ENCODE results near the gene ISCU. TPM values are rescaled to one million over a fixed set of nuclear protein-coding genes. Genes with fewer than 3 reads are reported as not detected.
A peak's percentile ranks its signal among the peaks of the same experiment; 100 is the strongest.

The ISCU gene
- total RNA-seq, 1 experiment from 2014 or later = 84.8 TPM

DNA sequence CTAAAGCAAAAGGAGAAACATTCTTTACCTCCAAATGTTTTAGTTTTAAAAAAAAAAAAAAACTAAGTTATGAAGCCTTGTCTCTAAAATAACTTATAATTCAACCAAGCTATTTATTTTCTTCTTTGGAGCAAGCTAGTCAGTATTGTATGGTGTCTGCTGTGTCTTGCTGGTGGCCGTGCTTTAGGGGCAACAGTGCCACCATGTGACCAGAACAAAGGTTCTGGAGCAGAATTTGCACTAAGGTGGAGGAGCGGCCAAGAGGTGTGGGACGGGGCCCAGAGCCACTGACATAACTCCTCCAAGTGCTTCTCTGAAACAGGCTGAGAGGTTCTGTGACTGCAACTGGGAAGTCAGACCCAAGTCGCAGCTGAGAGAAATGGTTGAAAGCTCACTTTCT, 42.8 kb upstream of the ISCU start:
- Histone ChIP-seq H3K4me2 (no peak overlapping the region), H3K27ac (no peak overlapping the region), H3K9me3 (ENCODE audit: insufficient read depth, low read depth) (no peaks in the 10 kb centered on the region), H3K9me2 (ENCODE audit: insufficient read depth) (no peaks in the 10 kb centered on the region), H3K36me3 (ENCODE audit: low read depth) (peaks cover 11% of the 10 kb centered on the region), H3K4me1 (replicated peaks; ENCODE audit: insufficient read depth) (peaks cover 7% of the 10 kb centered on the region; the same call in 1 of the 2 replicates), H3K27me3 (ENCODE audit: insufficient read depth, low read depth) (no peaks in the 10 kb centered on the region), H4K20me1 (ENCODE audit: insufficient read depth) (peaks cover 11% of the 10 kb centered on the region; the same call in 1 of the 2 replicates), H3F3A (ENCODE audit: insufficient read depth, low read depth) (peaks cover 17% of the 10 kb centered on the region; the same call in 1 of the 2 replicates), H3K79me2 (ENCODE audit: low read depth) (no peaks in the 10 kb centered on the region; the same call in 1 of the 2 replicates), H2AFZ (no peak overlapping the region), H3K4me3 (no peak overlapping the region)
- no TSS peak for BruUV-seq (replicated peaks)
- CTCF ChIA-PET = interaction anchor here (0.5 kb wide), 1 partner anchor 31 kb away, joined by 14 read pairs; no protein-coding TSS in a partner anchor
- POLR2A ChIA-PET (ENCODE audit: unreplicated experiment) = no interaction called here
- TF ChIP-seq EZH2 (IDR thresholded peaks at IDR 0.05; ENCODE audit: low read depth) = no peak
- TF ChIP-seq, protein P1, sequence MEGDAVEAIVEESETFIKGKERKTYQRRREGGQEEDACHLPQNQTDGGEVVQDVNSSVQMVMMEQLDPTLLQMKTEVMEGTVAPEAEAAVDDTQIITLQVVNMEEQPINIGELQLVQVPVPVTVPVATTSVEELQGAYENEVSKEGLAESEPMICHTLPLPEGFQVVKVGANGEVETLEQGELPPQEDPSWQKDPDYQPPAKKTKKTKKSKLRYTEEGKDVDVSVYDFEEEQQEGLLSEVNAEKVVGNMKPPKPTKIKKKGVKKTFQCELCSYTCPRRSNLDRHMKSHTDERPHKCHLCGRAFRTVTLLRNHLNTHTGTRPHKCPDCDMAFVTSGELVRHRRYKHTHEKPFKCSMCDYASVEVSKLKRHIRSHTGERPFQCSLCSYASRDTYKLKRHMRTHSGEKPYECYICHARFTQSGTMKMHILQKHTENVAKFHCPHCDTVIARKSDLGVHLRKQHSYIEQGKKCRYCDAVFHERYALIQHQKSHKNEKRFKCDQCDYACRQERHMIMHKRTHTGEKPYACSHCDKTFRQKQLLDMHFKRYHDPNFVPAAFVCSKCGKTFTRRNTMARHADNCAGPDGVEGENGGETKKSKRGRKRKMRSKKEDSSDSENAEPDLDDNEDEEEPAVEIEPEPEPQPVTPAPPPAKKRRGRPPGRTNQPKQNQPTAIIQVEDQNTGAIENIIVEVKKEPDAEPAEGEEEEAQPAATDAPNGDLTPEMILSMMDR (conservative IDR thresholded peaks at IDR 0.05) = 0 out of 2 replicates have a peak, but pooled peaks have one; percentile 12
- intact Hi-C loops (cut with micrococcal nuclease; ENCODE audit: unreplicated experiment) = loop anchor here (10.0 kb wide), 1 partner anchor 95 kb away; no protein-coding TSS in a partner anchor
- DNase-seq = no peak

DNA sequence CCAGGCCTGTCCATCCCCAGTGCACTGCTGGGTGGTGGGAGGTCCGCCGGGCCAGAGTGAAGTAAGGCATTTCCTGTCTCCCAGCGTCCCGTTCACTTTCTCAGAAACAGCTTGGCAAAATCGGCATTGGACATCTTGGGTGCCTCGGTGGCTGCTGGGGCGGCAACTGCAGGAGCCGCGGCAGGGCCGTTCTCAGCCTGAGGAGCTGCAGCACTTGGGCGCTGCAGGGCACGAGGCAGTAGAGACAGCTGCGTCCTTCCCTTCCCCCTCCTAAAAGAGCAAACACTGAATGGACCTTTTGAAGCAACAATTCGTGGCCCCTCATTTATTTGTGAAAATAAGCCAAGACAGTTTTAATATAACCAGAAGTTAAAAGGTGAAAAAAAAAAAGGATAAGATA, 39.0 kb upstream of the ISCU start:
- no peak overlapping the region for H2AFZ ChIP-seq
- peaks cover 16% of the 10 kb centered on the region; the same call in 1 of the 2 replicates for H4K20me1 ChIP-seq (ENCODE audit: insufficient read depth)
- no peaks in the 10 kb centered on the region for H3K79me2 ChIP-seq (ENCODE audit: low read depth)
- no peaks in the 10 kb centered on the region for H3K4me1 ChIP-seq (replicated peaks; ENCODE audit: insufficient read depth)
- H3K4me2 ChIP-seq = no peak overlapping the region
- intact Hi-C loops (cut with micrococcal nuclease; ENCODE audit: unreplicated experiment) = no loop called here
- DNase-seq = no peak
- no peaks in the 10 kb centered on the region for H3K27me3 ChIP-seq (ENCODE audit: insufficient read depth, low read depth)
- no peak overlapping the region for H3K27ac ChIP-seq
- no TSS peak for BruUV-seq (replicated peaks)
- POLR2A ChIA-PET (ENCODE audit: unreplicated experiment) = no interaction called here
- no peaks in the 10 kb centered on the region for H3K9me2 ChIP-seq (ENCODE audit: insufficient read depth)
- CTCF ChIA-PET = interaction anchor here (0.7 kb wide), 1 partner anchor 9 kb away, joined by 4 read pairs; no protein-coding TSS in a partner anchor
- no peak overlapping the region for H3K4me3 ChIP-seq
- peaks cover 17% of the 10 kb centered on the region; the same call in 1 of the 2 replicates for H3F3A ChIP-seq (ENCODE audit: insufficient read depth, low read depth)
- no peaks in the 10 kb centered on the region for H3K9me3 ChIP-seq (ENCODE audit: insufficient read depth, low read depth)
- TF ChIP-seq EZH2 (IDR thresholded peaks at IDR 0.05; ENCODE audit: low read depth) = no peak
- TF ChIP-seq, protein P1 (conservative IDR thresholded peaks at IDR 0.05) = no peak
- H3K36me3 ChIP-seq (ENCODE audit: low read depth) = peaks cover 22% of the 10 kb centered on the region

DNA sequence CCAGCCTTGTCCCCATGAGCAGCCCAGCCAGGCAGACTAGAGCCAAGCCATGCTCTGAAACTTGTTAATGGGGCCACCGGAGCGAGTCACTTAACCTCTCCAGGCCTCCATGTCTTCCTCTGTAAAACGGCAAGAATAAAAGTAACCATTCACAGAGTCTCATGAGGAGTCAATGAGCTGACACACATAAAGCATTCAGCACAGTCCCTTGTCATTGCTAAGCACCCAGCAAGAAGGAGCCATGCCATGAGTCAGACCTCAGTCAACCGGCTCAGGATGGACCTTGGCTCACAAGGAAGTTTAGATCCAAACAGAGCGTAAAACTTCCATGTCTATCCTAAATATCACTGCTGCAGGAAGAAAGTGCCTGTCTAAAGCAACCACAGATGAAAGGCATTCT, 36.7 kb upstream of the ISCU start:
- no peak overlapping the region for H3K4me2 ChIP-seq
- BruUV-seq (replicated peaks) = no TSS peak
- H3K79me2 ChIP-seq (ENCODE audit: low read depth) = no peaks in the 10 kb centered on the region
- H3K9me3 ChIP-seq (ENCODE audit: insufficient read depth, low read depth) = no peaks in the 10 kb centered on the region
- peaks cover 33% of the 10 kb centered on the region for H3K36me3 ChIP-seq (ENCODE audit: low read depth)
- peaks cover 9% of the 10 kb centered on the region; the same call in 1 of the 2 replicates for H3F3A ChIP-seq (ENCODE audit: insufficient read depth, low read depth)
- H3K4me1 ChIP-seq (replicated peaks; ENCODE audit: insufficient read depth) = no peaks in the 10 kb centered on the region
- H3K9me2 ChIP-seq (ENCODE audit: insufficient read depth) = no peaks in the 10 kb centered on the region
- H4K20me1 ChIP-seq (ENCODE audit: insufficient read depth) = peaks cover 10% of the 10 kb centered on the region; the same call in 1 of the 2 replicates
- POLR2A ChIA-PET (ENCODE audit: unreplicated experiment) = no interaction called here
- H3K27ac ChIP-seq = no peak overlapping the region
- intact Hi-C loops (cut with micrococcal nuclease; ENCODE audit: unreplicated experiment) = no loop called here
- no peak for DNase-seq
- no peak overlapping the region for H2AFZ ChIP-seq
- no peak overlapping the region for H3K4me3 ChIP-seq
- TF ChIP-seq EZH2 (IDR thresholded peaks at IDR 0.05; ENCODE audit: low read depth) = no peak
- TF ChIP-seq, protein P1 (conservative IDR thresholded peaks at IDR 0.05) = no peak
- CTCF ChIA-PET = no interaction called here
- no peaks in the 10 kb centered on the region for H3K27me3 ChIP-seq (ENCODE audit: insufficient read depth, low read depth)

Data from PC-9 (cell line).